ENCODE data around the gene SLC43A3.

GRCh38 chr11:57424137-57424791 is 2.7 kb downstream of the SLC43A3 start:
- no peak for TF ChIP-seq POLR2A (IDR thresholded peaks at IDR 0.05)
- no peak for TF ChIP-seq CTCF (IDR thresholded peaks at IDR 0.05)
- no peak for TF ChIP-seq EP300 (IDR thresholded peaks at IDR 0.05)
- TF ChIP-seq POLR2AphosphoS5 (IDR thresholded peaks at IDR 0.05) = no peak

All from gastroesophageal sphincter (tissue), 3 donors.